Stimulated activated CD8-positive, alpha-beta memory T cell treated with anti-CD3 and anti-CD28 coated beads, Interleukin-2, amount 100 ng/mL, for 48 hours (primary cell): ENCODE data around the gene TELO2.

Experiments used
- DNase-seq, 2 donors: peaks; one replicate each; pipeline ENCODE4 v3.0.0-alpha.2; 2020; ENCODE audit warnings: low read depth in 2 of 2

TELO2 gene

DNA sequence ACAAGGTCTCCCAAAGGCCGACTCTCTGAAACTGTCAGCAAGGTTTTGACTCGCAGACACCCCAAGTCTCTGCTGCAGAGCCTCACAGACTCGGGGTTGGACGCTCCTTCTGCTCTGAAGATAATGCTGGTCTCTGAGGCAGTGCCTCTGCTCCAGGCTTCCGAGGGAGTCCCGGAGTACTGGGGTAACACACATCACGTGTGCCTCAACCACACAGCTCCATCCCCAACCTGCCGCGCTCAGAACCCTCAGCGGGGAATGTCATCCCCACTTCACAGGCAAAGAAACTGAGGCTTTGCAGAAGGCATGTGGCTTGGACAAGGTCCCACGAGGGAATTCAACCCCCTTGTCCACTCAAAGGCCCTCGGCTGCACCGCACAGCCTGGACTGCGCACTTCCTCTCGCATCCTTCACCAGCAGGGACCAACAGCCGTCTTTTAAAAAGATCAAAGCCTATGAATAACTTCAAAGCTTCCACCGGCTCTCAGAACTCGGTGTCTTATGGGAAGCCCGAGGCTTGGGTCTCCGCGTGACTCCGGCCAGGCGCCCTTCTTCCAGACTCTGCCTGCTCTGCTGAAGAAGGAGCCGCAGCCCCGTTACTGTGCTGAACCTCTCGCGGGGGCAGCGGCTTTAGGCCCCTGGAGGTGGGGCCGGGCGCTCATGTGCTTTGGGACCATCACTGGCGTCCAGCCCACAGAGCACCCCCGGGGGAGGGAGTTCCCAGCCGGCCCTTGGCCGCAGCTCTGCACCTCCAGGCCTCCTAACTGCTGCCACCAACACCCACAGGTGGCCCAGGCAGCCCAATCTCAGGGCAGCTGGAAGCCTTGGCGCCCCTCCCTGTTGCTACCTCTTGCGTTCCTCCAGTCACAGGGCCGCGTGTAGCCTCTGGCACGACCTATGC is 42.5 kb downstream of the TELO2 start:
- DNase-seq, result no peak

DNA sequence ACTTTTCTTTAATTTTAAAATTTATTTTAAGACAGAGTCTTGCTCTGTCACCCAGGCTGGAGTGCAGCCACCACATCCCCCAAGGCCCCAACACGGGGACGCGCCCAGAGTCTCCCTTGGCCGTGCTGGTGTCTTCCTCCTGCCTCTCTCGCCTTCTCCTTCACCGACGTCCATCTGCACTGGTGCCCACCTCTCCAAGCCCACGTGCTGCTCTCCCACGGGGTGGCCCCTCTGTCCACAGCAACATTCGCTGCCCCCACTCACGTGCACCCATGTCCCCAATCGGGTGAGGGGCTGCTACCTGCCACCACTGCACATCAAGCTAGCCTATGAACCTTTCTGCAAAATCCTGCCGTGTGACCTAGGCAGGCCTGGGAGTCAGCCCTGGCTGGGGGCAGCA is 43.4 kb downstream of the TELO2 start:
- DNase-seq, result no peak

DNA sequence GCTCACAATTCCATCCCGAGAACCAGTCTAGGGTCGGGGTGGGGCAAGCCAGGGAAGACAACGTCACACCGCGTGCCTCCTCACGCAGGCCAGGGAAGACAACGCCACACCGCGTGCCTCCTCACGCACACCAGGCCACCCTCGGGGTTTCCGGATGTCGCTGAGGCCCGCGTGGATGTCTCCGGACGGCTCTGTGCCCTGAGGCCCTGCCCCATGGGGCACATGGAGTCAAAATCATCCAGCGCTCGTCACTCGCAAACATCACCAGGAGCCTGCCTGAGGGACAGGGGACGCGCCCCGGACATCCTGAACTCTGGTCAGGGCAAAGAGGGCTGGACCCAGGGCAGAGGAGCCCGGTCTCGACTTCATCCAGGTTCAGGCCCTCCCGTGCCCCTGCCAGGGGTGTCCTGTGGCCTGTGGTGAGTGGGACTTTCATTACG is 44.0 kb downstream of the TELO2 start:
- no peak for DNase-seq

DNA sequence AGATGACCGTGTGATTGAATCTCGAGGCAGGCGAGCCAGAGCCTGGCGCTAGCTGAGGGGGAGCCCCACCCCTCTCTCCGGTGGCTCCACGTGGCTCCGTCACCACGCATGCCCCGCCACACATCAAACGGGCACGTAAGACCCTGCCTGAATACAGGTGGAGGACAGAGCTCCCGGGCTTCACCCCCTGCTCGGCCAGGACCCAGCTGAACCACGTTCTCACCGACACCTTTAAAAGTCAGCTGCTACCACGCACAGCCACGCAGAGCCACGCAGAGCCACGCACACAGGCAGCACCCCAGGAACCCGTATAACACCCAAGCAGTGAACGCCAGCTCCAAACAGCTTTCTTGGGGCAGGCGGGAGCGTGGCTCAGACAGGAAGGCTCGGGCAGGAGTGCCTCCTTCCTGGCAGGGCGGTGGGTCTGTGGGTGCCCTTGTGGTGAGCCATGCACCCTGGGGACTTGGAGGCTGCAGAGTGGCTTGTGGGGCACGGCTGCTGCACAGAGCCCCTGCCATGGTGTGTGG is 44.7 kb downstream of the TELO2 start:
- DNase-seq, result no peak

DNA sequence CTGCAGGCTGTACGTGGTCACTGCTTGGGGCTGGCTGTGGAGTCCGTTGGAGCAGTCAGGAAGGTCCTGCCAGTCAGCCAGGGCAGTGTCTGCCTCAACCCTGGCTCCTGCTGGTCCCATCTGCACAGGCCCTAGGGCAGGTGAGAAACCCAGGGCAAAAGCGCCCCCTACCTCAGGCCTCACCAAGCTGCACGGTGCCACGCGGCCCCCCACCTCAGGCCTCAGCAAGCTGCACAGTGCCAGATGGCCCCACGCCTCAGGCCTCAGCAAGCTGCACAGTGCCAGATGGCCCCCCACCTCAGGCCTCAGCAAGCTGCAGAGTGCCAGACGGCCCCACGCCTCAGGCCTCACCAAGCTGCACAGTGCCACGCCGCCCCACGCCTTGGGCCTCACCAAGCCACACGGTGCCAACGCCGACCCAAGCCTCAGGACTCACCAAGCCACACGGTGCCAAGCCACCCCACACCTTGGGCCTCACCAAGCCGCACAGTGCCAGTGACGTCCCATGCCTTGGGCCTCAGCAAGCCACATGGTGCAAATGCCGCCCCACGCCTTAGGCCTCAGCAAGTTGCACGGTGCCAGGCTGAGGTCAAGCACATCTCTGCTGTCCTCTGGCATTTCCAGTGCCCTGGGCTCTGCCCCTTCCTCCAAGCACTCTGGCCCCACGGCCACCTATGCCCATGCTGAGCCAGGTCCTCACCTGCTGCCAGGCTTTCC is 45.8 kb downstream of the TELO2 start:
- DNase-seq, result no peak

DNA sequence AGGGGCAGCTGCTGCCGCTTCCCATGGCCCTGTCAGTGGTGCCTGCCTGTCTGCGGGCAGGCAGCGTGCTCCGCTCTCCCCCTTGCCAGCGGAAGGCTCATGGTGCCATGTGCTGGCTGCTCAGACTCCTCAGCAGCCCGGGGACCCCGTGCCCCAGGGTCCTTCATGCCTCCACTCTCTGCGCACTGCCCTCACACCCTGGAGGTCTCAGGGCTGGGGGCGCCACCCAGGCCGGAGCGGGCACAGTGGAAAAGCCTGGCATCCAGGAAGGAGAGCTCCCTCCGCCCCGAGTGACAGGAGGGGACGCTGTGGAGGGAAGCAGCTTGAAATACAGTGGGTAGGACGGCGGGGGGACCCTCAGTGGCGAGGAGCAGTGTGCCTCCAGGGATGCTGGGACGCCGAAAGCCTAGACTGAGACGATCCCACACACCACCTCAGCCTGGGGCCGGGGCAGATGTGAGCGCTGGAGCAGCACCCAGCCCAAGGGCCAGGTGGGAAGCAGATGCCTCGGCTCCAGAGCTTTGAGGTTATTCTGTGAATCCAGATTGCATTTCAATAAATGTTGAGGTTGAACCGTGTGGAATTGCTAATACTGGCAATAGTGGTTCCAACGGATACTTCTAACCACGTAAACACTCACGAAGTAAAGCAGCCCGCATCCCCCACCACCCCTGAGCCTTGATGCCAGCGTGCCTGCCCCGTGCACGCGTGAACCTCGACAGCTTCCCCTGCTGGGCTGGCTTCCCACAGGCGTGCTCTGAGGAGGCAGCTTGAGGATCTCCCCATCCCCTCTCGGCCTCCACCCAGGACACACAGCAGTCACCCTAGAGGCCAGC is 46.8 kb downstream of the TELO2 start:
- no peak for DNase-seq

DNA sequence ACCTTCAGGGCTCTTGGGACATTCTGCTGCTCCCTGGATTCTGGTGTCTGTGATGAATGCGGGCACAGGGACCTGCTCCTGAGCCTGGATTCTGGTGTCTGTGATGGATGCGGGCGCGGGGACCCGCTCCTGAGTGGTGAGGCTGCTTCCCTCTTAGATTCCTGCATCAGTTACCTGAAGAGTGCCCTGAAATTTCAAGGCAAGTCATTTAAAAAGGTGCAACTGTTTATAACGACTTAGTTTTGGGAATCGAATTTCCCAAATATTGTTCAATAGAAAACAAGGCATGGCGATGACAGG is 47.3 kb downstream of the TELO2 start:
- no peak for DNase-seq

DNA sequence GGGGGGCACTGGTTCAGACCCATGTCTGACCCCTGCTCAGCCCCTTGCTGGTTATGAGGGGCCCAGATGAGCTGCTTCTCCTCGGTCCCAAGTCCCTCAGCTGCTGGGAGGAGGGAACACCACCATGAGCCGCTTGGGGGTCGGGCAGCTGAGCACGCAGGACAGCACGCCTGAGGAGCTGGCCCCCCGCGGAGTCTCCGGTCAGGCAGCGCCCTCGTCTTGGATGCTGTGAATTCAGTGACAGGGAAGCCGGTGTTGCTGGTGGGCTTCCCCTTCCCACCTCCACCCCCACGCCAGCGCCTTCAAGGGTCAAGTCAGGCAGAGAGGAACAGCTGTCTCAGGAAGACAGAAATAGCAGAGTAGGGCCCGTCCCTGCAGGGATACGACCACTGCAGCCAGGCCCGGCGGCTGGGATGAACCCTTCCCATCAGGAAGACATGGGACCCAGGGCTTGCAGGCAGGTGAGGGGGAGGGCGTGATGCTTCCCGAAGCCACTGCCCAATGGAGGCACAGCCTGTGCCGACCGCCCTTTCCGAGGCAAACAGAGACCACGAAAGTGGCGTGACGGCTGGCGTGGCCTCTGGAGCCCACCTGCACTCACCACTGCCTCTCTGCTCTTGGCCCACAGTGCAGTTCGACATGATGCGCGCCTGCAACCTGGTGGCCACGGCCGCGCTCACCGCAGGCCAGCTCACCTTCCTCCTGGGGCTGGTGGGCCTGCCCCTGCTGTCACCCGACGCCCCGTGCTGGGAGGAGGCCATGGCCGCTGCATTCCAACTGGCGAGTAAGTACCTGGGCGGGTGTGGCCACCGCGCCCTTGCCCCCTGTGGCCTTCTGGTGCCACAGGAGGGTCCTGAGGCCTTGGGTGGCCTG is 48.4 kb downstream of the TELO2 start:
- no peak for DNase-seq

DNA sequence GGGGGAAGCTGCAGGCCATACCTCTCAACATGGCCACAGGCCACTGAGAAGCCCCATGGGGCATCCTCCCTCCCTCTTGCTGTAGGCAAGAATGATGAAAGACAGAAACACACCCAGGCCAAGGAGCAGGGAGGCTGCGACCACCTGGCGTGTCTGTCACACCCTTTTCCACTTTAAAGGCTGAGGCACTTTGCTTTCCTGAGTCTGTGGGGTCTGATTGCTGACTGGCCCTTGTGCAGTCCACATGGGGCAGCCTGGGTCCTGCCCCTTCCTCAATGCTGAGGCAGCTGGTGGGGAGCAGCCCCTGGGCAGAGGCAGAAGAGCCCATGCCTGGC is 49.0 kb downstream of the TELO2 start:
- DNase-seq, result no peak

DNA sequence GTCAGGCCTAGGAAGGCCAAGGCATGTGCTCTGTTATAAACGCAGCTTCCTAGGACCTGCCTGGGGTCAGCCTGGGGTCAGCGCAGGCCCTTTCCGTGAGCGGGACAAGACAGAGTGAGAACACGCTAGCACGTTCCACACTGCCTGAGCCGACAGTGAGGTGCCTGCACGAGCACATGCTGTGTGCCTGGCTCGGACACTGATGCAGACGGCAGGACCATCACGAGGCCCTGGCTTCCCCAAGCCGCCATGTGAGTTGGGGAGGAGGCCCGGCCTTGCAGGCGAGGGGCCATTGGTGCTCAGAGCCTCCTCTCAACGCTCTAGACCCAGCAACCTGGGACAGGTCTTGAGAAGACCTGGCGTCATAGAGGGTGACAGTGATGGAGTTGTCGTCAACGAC is 49.4 kb downstream of the TELO2 start:
- no peak for DNase-seq

DNA sequence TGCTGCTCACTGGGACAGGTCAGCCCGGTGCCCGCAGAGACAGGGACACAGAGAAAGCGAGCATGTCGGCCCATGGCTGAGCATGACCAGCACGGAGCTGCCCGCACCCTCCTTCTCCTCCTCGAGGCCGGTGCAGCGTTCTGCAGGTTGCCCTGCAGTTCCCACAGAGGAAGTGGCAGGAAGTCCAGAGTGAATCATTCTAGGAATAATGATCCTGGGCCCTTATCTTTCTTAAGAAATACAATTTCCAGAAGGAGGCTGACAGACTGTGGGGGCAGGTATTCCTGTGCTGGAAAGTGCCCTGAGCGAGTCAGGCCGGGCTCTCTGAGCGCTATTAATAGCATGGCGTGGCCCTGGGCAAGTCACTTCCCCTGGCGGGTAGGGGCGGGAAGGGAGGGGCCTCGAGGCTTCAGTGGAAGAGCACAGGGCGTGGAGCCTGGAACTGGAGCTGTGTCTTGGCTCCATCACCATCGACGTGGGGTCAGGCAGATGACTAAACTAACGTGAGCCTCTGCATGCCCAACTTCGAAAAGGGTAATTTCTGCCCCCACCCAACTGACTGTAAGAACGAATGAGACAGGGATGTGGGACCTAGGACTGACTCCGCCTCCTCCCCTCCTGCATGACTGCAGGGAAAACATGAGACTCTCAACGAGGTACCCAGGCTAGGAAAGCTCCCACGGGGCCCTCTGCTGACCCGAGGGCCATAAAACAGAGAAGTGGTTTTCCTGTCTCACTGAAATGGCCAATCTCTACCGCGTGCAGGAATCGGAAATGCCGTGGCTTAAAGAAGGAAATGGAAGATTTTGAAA is 50.1 kb downstream of the TELO2 start:
- peak in 1 of 2 donors; percentile 62 for DNase-seq

DNA sequence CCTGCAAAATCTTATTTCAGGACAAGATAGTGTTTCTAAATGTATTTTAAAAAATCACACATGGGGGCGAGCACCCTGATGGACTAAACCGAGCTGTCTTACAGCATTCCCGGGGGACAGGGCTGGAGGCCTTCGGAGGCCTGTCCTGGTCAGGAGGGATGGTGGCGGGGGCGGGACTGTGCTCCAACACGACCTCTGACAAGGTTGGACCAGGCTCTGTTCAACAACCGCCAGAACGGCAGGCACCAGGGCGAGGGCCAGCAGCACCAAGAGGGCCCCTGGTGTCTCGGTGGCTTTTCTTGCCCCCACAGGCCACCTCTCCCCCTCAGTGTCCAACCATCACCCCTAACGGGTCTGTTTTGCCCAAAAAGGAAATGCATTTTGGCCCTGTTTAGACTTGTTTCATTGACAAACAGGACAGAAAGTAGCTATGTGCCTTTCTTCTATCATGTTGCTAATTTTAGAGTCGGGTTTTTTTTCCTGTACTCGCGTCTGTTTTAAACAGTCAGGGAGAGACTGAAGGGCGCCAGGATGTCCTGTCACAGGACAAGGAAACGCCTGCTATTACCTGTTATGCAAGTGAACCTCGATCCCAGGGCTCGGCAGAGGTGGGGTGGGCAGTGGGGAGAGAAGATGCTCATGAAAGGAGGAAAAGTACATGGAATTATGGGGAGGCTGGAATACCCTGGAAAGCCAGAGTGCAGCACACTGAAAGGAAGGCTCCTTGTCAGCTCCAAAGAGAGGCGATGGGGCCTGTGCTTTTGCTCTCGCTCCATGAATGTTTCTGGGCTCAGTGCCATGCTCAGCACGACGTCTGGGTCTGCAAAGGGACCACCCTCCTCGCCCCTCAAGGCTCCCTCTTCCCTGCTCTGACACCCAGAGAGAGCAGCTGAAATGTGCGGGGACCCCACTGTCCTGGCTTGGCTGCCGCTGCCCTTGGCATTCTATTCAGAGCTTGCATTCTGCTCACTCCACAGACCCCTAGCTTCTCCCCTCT is 52.2 kb downstream of the TELO2 start:
- no peak for DNase-seq

DNA sequence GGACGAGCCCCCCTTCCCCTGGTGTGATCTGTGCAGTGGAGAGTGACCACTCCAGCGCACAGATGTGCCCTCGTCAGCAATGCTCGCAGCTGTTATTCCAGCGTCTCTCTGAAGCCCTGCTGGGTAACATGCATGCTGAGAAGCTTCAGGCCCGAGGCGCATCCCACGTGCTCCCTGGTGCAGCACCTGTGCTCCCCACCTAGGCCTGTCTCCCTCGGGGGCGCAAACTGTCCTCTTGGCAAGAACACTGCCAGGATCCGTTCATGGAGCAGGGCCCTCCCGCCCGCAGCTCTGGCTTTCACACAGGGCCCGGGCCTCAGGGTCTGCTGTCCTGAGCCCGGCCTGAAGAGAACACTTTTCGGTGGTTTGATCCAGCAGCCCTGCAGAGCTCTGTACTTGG is 53.3 kb downstream of the TELO2 start:
- no peak for DNase-seq

DNA sequence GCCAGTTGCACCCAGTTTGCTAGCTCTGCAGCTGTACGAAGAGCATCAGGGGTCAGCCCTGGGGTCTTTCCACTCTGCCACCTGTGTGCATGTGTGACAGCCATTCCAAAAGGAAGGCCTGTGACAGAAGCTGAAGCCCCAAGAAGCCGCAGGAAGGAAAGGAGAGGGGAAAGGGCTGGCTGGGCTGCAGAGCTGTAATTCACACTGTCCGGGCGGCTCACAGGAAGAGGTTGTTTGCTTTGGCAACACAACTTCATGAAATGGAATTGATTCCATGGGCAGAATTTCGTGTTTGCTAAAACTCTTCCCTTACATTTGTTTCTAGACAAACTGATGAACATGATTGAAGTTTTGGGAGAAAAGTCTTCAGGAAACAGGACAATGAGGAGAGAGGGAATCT is 55.1 kb downstream of the TELO2 start:
- DNase-seq, result no peak

DNA sequence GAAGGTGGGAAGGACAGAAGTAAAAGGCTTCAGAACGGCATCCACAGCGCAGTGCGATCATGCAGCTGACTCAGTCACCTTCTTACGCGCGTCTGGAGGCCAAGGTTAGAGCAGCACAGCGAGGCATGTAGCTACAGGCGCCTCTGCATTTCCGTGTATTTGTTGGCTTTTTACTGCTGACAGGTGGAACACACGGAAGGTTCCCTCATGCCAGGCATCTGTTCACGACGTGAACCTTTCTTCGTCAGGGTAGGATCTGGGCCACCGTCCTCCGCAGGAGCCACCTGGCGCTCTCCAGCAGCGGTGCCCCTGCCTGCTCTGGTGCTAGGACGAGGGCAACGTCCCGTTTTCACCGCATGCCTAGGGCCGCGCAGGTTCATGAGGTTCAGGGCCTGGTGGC is 55.6 kb downstream of the TELO2 start:
- DNase-seq, result no peak

DNA sequence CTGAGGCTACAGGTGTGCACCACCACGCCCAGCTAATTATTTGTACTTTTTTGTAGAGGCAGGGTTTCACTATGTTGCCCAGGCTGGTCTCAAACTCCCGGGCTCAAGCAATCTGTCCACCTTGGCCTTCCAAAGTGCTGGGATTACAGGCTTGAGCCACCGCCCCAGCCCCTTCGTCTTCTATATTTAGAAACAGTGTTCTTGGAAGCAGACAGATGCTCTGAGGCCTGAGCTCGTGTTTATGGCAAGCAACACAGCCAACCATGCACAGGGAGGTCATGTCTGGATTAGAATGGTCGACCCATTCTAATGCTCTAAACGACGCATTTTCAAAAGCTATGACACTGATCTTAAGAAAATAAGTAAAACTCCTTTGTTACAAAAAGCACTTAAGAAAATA is 56.9 kb downstream of the TELO2 start:
- DNase-seq, result no peak

DNA sequence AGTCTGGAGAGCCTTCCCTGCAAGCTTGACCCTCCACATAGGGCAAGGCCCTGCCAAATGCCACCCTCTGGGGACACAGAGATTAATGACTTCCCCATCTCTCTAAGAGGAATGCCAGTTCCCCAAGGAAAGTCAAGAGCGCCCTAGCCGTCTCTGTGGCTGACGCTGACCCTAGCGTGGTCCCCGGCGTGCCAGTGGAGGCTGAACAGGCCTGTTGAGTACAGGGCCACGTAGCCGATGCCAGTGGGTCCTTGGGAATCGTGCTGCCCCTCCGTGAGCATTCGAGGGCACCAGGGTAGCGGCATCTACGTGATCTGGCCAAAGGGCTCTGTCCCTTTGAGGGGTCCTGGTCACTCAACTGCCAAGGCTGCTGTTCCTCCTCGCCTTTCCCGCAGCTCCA is 57.5 kb downstream of the TELO2 start:
- no peak for DNase-seq

DNA sequence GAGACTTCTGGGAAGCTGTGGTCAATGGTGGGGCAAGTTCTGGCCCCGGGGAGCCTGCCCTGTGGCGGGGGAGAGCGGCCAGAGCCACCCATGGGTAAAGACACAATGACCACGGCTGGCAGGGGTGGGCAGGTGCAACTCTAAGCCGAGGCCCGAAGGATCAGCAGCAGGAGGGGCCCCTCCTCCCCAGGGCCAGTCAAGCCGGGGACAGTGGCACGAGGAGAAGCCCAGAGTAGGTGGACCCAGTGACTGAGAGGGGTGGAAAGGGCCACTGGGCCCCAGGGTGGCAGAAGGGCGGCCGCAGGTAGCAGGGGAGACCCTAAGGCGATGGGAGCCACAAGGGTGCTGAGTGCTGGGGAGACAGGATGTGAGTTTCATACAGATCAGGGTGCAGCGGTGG is 58.0 kb downstream of the TELO2 start:
- no peak for DNase-seq

DNA sequence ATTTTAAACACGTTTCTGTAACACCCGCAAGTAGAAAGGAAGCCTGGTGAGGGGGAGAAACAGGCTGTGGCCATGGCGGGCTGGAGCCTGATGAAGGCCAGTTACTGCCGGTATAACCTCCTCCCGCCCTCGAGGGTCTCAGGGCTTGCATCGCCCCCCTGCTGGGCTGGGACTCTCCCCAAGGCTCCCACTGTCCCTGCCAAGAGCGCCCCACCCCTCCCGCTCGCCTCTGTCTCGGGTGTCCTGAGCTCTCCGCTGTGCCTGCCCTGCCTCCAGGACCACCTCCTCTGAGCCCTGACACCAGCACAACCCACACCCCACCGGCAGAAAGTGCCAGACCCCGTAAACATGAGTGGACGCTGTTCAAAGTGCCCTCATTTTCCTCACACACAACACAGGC is 59.0 kb downstream of the TELO2 start:
- no peak for DNase-seq
